Measurements from ENCODE around the gene RGL4.

The RGL4 gene

DNA sequence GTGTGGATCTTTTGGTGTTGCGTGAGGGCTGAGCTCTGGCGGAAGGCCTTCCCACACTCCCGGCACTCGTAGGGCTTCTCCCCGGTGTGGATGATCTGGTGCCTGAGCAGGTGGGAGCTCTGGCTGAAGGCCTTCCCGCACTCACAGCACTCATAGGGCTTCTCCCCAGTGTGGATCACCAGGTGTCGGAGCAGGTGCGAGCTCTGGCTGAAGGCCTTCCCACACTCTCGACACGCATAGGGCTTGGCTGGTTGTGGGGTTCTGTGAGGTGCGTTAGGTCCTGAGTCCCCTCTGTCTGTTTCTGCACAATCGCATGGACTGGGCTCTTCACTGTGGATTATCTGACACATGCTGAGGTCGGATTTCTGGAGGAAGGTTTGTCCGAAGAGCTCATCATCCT, 53.7 kb downstream of the RGL4 start:
- no peak for DNase-seq

DNA sequence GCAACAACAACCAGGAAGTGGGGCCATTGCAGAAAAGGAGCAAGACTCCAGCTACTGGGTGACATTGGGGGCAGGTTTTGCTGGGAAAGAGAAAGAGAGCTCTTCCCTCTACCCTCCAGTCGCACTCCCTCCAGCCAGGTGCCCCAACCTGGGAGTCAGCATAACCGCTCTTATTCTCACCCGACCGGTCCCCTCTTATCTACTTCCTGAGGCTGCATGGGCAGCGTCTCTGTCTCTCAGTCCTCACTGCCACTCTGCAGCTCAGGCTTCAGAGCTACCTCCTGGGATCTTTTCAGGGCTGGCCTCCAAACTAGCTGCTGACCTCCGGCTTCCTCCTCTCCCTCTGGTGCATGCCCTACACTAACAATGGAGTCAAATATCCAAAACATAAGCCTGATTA, 55.0 kb downstream of the RGL4 start:
- DNase-seq: no peak

Measured in EL (cell line).